Left lung (tissue), 10 donors: Measurements from ENCODE around the gene IL17RB. TPM values are rescaled to one million over a fixed set of nuclear protein-coding genes. Genes with fewer than 3 reads are reported as not detected.
A peak's percentile ranks its signal among the peaks of the same experiment; 100 is the strongest.

Experiments
- ATAC-seq: fragments of 200-7000 bp; cut with Tn5 transposase; one replicate; pipeline ENCODE4 v1.9.1; 2020; ENCODE audit warnings: moderate library complexity
- DNase-seq, 4 donors: peaks; one replicate each; pipeline ENCODE4 v3.0.0-alpha.2; 2013 to 2020
- H3K27ac ChIP-seq, 2 donors: fragments of 200-600 bp; sonication (generic) in 1 of 2; one replicate each; pipeline versions ENCODE4 v1.5.0 to v1.8.0; 2020 to 2021
- H3K27me3 ChIP-seq, 2 donors: fragments of 200-600 bp; sonication (generic) in 1 of 2; one replicate each; pipeline versions ENCODE4 v1.5.0 to v1.8.0; 2020 to 2021
- H3K36me3 ChIP-seq, 2 donors: fragments of 200-600 bp; sonication (generic) in 1 of 2; one replicate each; pipeline versions ENCODE4 v1.5.0 to v1.8.0; 2020 to 2021
- H3K4me1 ChIP-seq, 2 donors: fragments of 200-600 bp; one replicate each; pipeline ENCODE4 v1.8.0; 2021
- H3K4me3 ChIP-seq, 2 donors: fragments of 200-600 bp; sonication (generic) in 1 of 2; one replicate each; pipeline versions ENCODE4 v1.5.0 to v1.8.0; 2020 to 2021; ENCODE audit warnings: mild to moderate bottlenecking in 1 of 2
- H3K9me3 ChIP-seq, 2 donors: fragments of 200-600 bp; sonication (generic) in 1 of 2; one replicate each; pipeline versions ENCODE4 v1.5.0 to v1.8.0; 2020 to 2021
- intact Hi-C, 2 donors: fragments of 100-400 bp; cut with DNase I; formaldehyde crosslinking; loops; one replicate each; pipeline versions ENCODE4 v1.11.2 to v1.14.2; 2022
- polyA plus RNA-seq, 6 donors: library from polyadenylated mRNA; unstranded; fragments of 120-200 nt; gene quantifications; one replicate each; pipeline ENCODE4 v1.2.1, GENCODE V29; 2013; ENCODE audit not compliant: insufficient read length in 6 of 6
- total RNA-seq, 2 donors: library from RNA; stranded (reverse); fragmentation: NEBNext Ultra II Directional; extraction: Animal tissue kit (Norgen Biotek cat#: 25700); gene quantifications; one replicate each; pipeline ENCODE4 v1.2.1, GENCODE V29; 2021
- TF ChIP-seq, protein P1 (sequence below), 2 donors: fragments of 200-600 bp; sonication (generic) in 1 of 2; IDR thresholded peaks; one replicate each; pipeline versions ENCODE4 v1.5.0 to v1.8.0; 2021; ENCODE audit warnings: antibody characterized with exemption in 2 of 2
- donor health status: DM: no; HTN: yes; CAD: no.
- donor health status: DM: no; HTN: no; CAD: no.

Gene IL17RB
- total and polyA plus RNA-seq, 8 donors, result 5.5 to 12.7 (median 11.0) TPM

DNA sequence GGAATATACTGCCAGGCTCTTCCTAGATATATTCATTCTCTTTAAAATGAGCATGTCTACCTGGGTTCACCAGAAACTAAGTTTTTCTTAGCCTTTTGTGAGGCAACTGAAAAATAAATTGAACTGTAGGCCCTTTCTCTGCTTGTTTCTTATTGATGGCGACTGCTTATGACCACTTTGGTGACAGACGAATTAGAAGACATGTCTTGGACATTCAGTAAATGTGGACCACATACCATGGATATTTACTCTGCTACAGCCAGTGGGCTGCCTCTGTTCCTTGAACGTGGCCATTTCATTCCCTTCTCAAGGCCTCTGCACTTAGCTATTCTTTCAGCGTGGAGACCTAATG lies 45.9 kb downstream of the IL17RB start:
- H3K4me1 ChIP-seq, result peaks cover 14 to 31% of the 10 kb centered on the region in 2 donors
- no peak for ATAC-seq
- peak overlapping the region; percentile 93 to 95 for H3K27ac ChIP-seq
- DNase-seq, result no peak
- intact Hi-C loops, result no loop called here
- H3K4me3 ChIP-seq, result peak overlapping the region; percentile 82 to 84
- peaks cover 4 to 23% of the 10 kb centered on the region in 2 donors for H3K27me3 ChIP-seq
- TF ChIP-seq, protein P1, sequence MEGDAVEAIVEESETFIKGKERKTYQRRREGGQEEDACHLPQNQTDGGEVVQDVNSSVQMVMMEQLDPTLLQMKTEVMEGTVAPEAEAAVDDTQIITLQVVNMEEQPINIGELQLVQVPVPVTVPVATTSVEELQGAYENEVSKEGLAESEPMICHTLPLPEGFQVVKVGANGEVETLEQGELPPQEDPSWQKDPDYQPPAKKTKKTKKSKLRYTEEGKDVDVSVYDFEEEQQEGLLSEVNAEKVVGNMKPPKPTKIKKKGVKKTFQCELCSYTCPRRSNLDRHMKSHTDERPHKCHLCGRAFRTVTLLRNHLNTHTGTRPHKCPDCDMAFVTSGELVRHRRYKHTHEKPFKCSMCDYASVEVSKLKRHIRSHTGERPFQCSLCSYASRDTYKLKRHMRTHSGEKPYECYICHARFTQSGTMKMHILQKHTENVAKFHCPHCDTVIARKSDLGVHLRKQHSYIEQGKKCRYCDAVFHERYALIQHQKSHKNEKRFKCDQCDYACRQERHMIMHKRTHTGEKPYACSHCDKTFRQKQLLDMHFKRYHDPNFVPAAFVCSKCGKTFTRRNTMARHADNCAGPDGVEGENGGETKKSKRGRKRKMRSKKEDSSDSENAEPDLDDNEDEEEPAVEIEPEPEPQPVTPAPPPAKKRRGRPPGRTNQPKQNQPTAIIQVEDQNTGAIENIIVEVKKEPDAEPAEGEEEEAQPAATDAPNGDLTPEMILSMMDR (IDR thresholded peaks at IDR 0.05), result no peak
- H3K36me3 ChIP-seq, result peaks cover 0 to 9% of the 10 kb centered on the region in 2 donors
- H3K9me3 ChIP-seq, result no peaks in the 10 kb centered on the region

DNA sequence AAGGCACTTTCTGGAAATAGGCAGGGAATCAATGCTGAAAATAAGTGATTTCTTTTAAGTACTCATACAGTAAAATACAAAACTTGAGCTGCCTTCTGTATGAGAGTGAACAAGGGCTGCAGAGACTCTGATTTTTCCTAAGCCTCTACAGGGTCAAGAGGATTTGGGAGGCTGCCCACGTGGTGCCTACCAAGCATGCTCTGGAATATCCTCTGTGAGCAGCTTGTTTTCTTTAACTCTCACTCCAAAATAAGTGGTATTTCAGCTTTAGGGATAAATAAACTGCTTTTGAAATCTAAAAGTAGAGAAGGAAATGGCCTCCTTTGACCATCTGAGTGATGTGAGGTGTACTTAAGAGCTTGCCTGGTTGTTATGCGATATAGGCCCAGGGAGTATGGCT lies 53.4 kb downstream of the IL17RB start:
- DNase-seq, result no peak
- TF ChIP-seq, protein P1 (IDR thresholded peaks at IDR 0.05), result no peak
- Histone ChIP-seq H3K4me1 (no peaks in the 10 kb centered on the region), H3K36me3 (no peaks in the 10 kb centered on the region), H3K27me3 (peaks cover 8 to 34% of the 10 kb centered on the region in 2 donors), H3K4me3 (no peak overlapping the region), H3K9me3 (no peaks in the 10 kb centered on the region), H3K27ac (no peak overlapping the region)
- ATAC-seq, result peak; percentile 65
- intact Hi-C loops, result no loop called here

DNA sequence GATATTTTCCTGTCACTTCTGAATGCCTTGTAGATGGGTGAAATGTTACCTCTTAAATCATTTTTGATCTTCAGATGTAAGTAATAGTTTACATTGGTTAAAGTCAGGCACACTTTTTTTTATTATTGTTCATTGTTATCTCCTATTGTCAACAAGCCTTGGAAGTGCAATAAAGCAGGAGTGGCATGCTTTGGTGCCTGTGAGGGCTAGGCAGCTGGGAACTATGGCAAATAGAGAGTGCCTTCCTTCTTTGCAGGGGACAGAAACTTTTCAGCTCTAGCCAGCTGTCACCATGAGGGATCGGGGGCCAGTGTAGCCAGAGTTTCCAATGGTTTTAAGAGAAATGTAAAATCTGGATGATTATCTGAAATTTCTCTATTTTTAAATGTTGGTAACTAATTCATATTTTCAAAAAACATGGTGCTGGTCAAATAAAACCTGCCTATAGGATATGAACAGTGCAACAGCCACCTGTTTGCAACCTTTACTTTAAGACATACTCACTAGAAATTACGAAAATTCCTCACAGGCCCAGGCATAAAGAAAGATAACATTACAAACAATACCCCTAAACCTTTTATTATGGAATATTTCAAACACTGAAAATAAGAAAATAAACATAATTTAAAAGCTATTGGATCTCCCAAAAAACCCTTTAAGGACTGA lies 54.4 kb downstream of the IL17RB start:
- Histone ChIP-seq H3K27ac (no peak overlapping the region), H3K4me1 (no peaks in the 10 kb centered on the region), H3K27me3 (peaks cover 8 to 29% of the 10 kb centered on the region in 2 donors), H3K36me3 (no peaks in the 10 kb centered on the region), H3K9me3 (no peaks in the 10 kb centered on the region), H3K4me3 (no peak overlapping the region)
- TF ChIP-seq, protein P1 (IDR thresholded peaks at IDR 0.05), result no peak
- DNase-seq, result no peak
- ATAC-seq, result no peak
- intact Hi-C loops, result no loop called here

DNA sequence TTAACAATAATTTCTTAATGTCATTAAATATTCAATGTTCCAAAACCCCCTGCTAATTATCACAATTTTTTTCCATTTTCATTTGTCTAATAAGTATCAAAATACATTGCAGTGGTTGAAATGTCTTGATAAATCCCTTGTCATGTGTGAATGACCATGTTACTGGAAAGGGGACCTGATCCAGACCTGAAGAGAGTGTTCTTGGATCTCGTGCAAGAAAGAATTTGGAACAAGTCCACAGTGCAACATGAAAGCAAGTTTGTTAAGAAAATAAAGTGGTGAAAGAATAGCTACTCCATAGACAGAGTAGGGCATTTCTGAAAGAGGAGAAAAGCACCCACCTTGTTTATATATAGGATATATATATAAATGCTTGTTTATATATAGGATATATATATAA lies 55.7 kb downstream of the IL17RB start:
- no peak overlapping the region for H3K4me3 ChIP-seq
- no peak for ATAC-seq
- TF ChIP-seq, protein P1 (IDR thresholded peaks at IDR 0.05), result no peak
- H3K4me1 ChIP-seq, result no peaks in the 10 kb centered on the region
- intact Hi-C loops, result no loop called here
- no peak overlapping the region for H3K27ac ChIP-seq
- H3K9me3 ChIP-seq, result no peaks in the 10 kb centered on the region
- DNase-seq, result no peak
- H3K27me3 ChIP-seq, result peaks cover 4 to 21% of the 10 kb centered on the region in 2 donors
- H3K36me3 ChIP-seq, result no peaks in the 10 kb centered on the region

DNA sequence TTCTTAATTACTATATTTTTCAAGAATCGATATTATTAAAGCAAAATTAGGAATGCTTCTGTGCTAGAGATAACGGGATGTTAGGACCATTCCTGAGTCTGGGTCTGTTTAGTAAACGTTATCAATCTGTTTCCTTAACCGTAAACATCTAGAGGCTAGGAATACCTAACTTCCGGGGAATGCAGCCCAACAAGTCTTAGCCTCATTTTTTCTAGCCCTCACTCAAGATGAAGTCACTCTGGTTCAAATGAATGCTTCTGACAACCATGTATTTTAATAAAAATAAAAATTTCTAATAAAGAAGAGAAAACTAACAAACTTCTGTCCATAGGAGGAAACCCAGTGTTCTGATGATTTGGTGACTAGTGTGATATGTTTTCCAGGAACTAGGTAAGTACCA lies 56.3 kb downstream of the IL17RB start:
- H3K36me3 ChIP-seq, result no peaks in the 10 kb centered on the region
- no peak for ATAC-seq
- intact Hi-C loops, result no loop called here
- TF ChIP-seq, protein P1 (IDR thresholded peaks at IDR 0.05), result no peak
- H3K9me3 ChIP-seq, result no peaks in the 10 kb centered on the region
- no peak for DNase-seq
- H3K27ac ChIP-seq, result no peak overlapping the region
- H3K4me1 ChIP-seq, result no peaks in the 10 kb centered on the region
- peaks cover 0 to 15% of the 10 kb centered on the region in 2 donors for H3K27me3 ChIP-seq
- H3K4me3 ChIP-seq, result no peak overlapping the region
